Femur (tissue), 1 donor: Measurements from ENCODE around the gene AUTS2.
"Not testable (repeated sequence)": the region's sequence is repeated elsewhere in the genome, so short reads cannot be mapped to it uniquely, and the experiment has no call there.

Source experiments
- DNase-seq: peaks from one replicate; pipeline ENCODE4 v3.0.0-alpha.2; 2017

AUTS2 gene

GRCh38 chr7:70219061-70219460, 620.8 kb downstream of the AUTS2 start:
- no peak for DNase-seq

- DNase-seq, result no peak
These were observed 631.0 kb downstream of the AUTS2 start for GRCh38 chr7:70229242-70229641.

DNA sequence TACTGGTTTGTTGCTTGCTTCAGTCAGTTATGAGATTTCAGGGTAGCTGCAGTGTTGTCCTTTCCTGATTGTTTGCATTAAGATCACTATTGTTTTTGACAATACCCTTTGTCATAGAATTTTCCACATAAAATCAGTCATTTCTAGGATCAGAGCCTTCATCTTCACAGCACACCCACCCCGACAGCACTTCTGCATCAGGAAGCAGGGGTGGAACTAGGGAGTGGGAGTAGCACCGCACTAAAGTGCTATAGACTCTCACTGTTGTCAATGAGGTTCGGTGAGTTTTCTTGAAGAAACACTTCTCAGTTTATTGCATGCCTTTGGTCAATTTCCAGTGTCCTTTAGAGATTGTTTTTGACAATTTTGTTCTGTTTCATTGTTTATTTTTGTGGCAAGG, 632.5 kb downstream of the AUTS2 start:
- no peak for DNase-seq

- no peak for DNase-seq
These were observed 635.5 kb downstream of the AUTS2 start for GRCh38 chr7:70233776-70234175.

DNA sequence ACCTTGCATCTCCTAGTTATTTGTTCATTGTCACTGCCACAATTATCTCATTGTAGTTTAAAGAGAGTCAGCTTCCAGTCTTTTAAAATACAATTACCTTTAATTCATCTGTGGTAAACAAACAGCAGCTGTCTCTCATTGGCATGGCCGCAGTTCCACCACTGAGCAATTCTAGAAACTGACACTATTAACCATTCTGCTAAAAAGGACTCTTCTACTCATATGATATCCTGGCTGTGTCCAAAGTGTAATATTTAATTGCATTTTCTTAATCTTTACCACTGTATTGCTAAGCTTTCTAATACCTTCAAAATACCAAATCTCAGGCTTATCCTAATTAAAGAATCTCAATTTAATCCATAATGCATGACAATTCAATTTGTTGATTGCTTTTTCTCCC, 639.0 kb downstream of the AUTS2 start:
- no peak for DNase-seq

DNA sequence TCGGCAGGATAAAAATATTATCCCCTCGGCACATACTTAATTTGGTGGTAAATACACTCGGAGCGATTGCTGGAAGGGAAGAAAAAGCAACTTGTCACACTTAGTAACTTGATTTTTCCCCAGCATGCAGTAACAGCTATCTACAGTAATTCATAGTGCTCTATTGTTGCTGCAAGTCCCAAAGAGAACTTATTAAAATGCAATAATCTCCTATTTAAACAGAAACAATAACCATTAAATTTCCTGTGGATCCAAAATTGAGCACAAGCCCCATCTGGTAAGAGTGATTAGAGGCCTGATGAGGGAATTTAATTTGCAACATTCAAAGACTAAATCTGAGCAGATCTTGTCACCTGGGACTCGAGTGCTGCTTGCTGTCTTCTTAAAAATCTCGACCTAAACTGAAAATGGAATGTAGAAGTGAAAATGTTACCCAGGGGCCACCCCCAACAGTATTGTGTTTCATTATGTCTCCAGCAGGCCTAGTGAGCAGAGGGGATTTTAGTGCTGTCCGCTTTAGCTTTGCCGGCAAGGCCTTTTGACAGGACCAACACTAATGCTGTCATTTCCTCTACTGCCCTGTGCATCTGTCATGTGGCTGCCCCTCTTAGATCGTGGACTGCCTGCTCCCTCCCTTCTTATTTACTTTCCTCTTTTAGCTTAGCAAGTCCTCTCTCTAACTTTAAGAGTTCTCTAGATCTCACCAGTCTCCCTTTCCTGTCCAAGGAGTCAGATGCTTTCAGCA, 639.7 kb downstream of the AUTS2 start:
- peak; percentile 44 for DNase-seq

- DNase-seq, result no peak
These were observed 641.6 kb downstream of the AUTS2 start for GRCh38 chr7:70239918-70240317.

DNA sequence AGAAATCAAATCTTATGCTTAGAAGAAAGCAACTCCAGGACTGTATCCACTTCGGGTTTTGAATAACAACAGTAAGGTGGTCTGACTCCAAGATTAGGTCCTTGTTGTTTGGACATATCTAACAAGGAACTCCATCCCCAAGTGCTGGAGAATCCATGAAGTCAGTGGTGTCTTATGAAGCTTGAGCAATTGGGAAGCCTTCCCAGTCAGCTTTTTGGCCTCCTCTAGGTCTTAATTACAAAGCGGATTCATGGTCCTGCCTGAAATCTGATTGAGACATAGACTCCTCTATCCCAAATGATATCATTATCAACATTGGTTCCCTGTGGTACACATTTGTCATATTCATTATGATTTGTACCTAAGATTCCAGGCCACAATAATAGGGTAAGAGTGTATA, 642.6 kb downstream of the AUTS2 start:
- no peak for DNase-seq

DNA sequence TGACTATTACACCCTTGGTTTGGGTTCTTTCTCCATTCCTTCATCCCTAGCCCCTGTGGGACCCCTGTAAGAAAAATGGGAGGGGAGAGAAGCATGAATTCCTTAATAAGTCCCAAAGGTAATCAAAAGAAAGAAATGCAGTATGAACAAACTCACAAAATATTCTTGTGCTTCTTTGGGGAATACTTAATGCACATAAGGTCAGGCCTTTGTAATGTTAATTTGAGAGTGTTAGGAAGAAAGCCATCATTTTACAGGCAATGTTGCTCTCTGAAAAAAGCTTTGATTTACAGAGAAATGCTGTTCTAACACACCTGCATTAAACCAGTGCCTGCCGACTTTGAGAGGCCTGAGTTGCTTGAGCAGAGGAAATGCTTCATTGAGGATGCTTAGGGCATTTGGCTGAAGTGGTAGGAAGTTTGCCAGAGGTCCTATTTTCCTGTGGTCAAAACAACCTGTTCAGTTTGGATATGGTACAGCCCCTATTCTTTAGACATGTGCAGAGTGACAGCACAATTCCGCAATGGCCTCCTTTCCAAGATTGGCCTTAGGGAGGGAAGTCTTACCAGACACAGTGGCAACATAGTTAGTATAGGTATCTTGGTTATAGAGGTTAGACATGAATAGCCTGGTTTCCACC, 643.4 kb downstream of the AUTS2 start:
- no peak for DNase-seq

- DNase-seq, result no peak
These were observed 644.6 kb downstream of the AUTS2 start for GRCh38 chr7:70242826-70243225.

GRCh38 chr7:70243443-70243842, 645.2 kb downstream of the AUTS2 start:
- no peak for DNase-seq

DNA sequence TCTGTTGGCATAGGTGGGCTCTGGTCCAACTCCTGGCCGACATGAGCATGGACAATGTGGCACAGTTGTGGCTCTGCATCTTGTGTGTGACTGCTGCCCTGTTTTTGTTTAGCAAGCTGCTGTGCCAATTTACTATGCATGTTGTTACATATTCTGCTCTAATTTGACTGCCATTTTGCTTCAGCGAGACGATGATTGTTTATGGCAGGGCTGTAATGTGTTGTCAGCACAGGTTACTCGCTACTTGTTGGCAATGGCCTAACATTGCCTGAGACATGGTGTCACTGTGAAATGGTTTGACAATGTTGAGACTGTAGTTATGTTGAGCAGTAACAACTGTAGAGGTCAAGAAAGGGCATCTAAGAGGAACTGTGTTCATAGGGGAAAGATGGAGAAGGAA, 659.6 kb downstream of the AUTS2 start:
- DNase-seq, result no peak

- peak; percentile 24 for DNase-seq
These were observed 661.2 kb downstream of the AUTS2 start for GRCh38 chr7:70259502-70259901.

- DNase-seq, result no peak
These were observed 665.4 kb downstream of the AUTS2 start for GRCh38 chr7:70263471-70264255.

GRCh38 chr7:70266186-70266585, 667.9 kb downstream of the AUTS2 start:
- DNase-seq, result no peak

GRCh38 chr7:70267381-70268120, 669.3 kb downstream of the AUTS2 start:
- DNase-seq, result no peak

DNA sequence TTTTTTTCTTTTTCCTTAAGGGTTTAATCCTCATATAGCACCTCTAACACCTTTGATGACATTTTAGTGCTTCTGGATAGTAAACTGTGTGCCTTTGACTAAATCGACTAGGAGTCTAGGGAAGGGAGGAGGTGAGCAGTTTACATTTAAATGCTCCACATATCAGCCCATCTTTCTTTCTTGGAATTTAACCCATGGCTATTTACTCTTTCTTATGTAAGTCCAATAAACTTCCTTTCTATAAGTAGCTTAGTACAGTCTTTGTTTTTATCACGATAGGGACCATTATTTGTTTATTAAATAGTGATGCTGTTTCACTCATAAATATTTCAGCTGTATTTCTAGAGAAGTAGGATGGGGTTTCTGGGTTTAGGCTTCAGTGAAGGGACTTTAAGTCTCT, 669.9 kb downstream of the AUTS2 start:
- DNase-seq, result no peak

DNA sequence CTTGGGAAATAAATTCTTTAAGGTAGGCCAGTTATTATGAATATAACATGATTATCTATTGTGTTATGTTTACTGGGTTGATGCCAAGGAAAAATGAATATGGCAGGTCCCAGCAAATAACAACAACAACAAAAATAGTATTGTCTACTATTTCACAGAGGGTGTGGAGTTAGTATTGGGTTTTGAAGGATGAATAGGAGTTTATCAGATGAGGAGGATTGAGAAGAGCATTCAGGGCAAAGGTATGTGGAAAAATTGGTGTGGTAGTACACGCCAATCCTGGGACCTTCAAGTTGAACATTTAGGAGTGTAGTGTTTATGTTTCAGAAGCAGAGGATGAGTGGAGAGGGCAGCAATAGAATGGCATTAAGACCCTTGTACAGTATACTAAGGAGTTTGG, 671.9 kb downstream of the AUTS2 start:
- no peak for DNase-seq

- DNase-seq, result no peak
These were observed 673.4 kb downstream of the AUTS2 start for GRCh38 chr7:70271617-70272081.

GRCh38 chr7:70275570-70275969, 677.3 kb downstream of the AUTS2 start:
- DNase-seq, result not testable (repeated sequence)

- DNase-seq, result no peak
These were observed 686.9 kb downstream of the AUTS2 start for GRCh38 chr7:70285187-70285586.

DNA sequence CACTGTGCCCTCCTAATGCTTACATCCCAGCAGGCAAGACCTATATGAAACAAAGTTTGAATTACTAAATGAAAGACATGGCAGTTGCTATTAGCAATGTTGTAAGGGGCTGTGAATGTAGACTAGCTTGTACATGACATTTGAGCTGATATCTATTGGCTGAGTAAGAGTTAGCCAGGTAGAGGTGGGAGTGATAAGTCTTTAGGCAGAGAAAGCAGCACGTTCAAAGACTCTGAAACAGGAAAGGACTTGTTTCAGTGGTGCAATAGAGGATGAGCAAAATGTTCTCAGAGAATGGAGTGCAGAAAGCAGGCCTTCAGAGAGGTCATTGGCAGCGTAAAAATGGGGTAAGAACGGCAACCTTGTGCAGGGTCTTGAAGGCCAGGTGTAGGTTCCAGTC, 687.6 kb downstream of the AUTS2 start:
- DNase-seq, result no peak
